HUES64 (cell line): ENCODE results near the gene MCL1.

Source experiments
- H3K27ac ChIP-seq: 2 replicates; pipeline ENCODE4 v1.7.0; 2013; ENCODE audit warnings: low read depth, low read length, inconsistent platforms
- H3K27me3 ChIP-seq: 2 replicates; pipeline ENCODE4 v1.6.1; 2013; ENCODE audit warnings: mild to moderate bottlenecking, low read length; ENCODE audit not compliant: insufficient read depth
- H3K36me3 ChIP-seq: 2 replicates; pipeline ENCODE4 v1.6.1; 2013; ENCODE audit warnings: mild to moderate bottlenecking, low read length; ENCODE audit not compliant: insufficient read depth
- H3K4me1 ChIP-seq: 2 replicates; pipeline ENCODE4 v1.6.1; 2013; ENCODE audit warnings: mild to moderate bottlenecking, low read length, moderate library complexity; ENCODE audit not compliant: insufficient read depth
- H3K4me3 ChIP-seq: 2 replicates; pipeline ENCODE4 v1.5.1; 2013; ENCODE audit warnings: mild to moderate bottlenecking, low read length, moderate library complexity
- H3K9ac ChIP-seq: 2 replicates; pipeline ENCODE4 v1.6.1; 2013; ENCODE audit warnings: mild to moderate bottlenecking, low read depth, low read length
- H3K9me3 ChIP-seq: 2 replicates; pipeline ENCODE4 v1.6.1; 2013; ENCODE audit warnings: low read depth, low read length; ENCODE audit not compliant: insufficient read depth
- WGBS: fragments of 150-250, 120-280 bp; methylation state at CpG from one replicate; pipeline ENCODE4 v1.1.7; 2013; ENCODE audit warnings: missing lambda C conversion rate; 5-methylcytosine and 5-hydroxymethylcytosine counted together

Gene MCL1

GRCh38 chr1:150560011-150560438 lies 19.4 kb downstream of the MCL1 start:
- WGBS = 48% methylated on average over 9 of the region's 9 CpGs
- Histone ChIP-seq H3K9ac (no peak overlapping the region), H3K4me1 (peaks cover 35% of the 10 kb centered on the region), H3K27me3 (no peaks in the 10 kb centered on the region), H3K27ac (no peak overlapping the region), H3K4me3 (no peak overlapping the region), H3K36me3 (no peaks in the 10 kb centered on the region; the same call in 1 of the 2 replicates), H3K9me3 (no peaks in the 10 kb centered on the region)

GRCh38 chr1:150559656-150560010 lies 19.8 kb downstream of the MCL1 start:
- Histone ChIP-seq H3K4me1 (peaks cover 35% of the 10 kb centered on the region), H3K27me3 (no peaks in the 10 kb centered on the region), H3K9ac (no peak overlapping the region), H3K27ac (no peak overlapping the region), H3K36me3 (no peaks in the 10 kb centered on the region; the same call in 1 of the 2 replicates), H3K9me3 (no peaks in the 10 kb centered on the region), H3K4me3 (no peak overlapping the region)
- 83% methylated on average over 9 of the region's 10 CpGs for WGBS

GRCh38 chr1:150558761-150559655 lies 20.4 kb downstream of the MCL1 start:
- Histone ChIP-seq H3K9ac (no peak overlapping the region), H3K4me1 (peaks cover 33% of the 10 kb centered on the region), H3K27ac (no peak overlapping the region), H3K9me3 (no peaks in the 10 kb centered on the region), H3K4me3 (no peak overlapping the region), H3K36me3 (no peaks in the 10 kb centered on the region; the same call in 1 of the 2 replicates), H3K27me3 (no peaks in the 10 kb centered on the region)
- WGBS = 94% methylated on average over 26 of the region's 28 CpGs

- no peak overlapping the region for H3K27ac ChIP-seq
- H3K9ac ChIP-seq = no peak overlapping the region
- peaks cover 26% of the 10 kb centered on the region for H3K4me1 ChIP-seq
- WGBS = 81% methylated on average over 15 of the region's 15 CpGs
- H3K27me3 ChIP-seq = no peaks in the 10 kb centered on the region
- no peak overlapping the region for H3K4me3 ChIP-seq
- H3K36me3 ChIP-seq = no peaks in the 10 kb centered on the region; the same call in 1 of the 2 replicates
- no peaks in the 10 kb centered on the region for H3K9me3 ChIP-seq
These were observed 21.1 kb downstream of the MCL1 start for GRCh38 chr1:150558303-150558704.

GRCh38 chr1:150557813-150558212 lies 21.6 kb downstream of the MCL1 start:
- no peak overlapping the region for H3K9ac ChIP-seq
- WGBS = 88% methylated on average over 15 of the region's 15 CpGs
- peaks cover 21% of the 10 kb centered on the region for H3K4me1 ChIP-seq
- no peaks in the 10 kb centered on the region for H3K27me3 ChIP-seq
- no peak overlapping the region for H3K27ac ChIP-seq
- H3K36me3 ChIP-seq = no peaks in the 10 kb centered on the region; the same call in 1 of the 2 replicates
- H3K9me3 ChIP-seq = no peaks in the 10 kb centered on the region
- no peak overlapping the region for H3K4me3 ChIP-seq

- Histone ChIP-seq H3K4me3 (no peak overlapping the region), H3K4me1 (peaks cover 21% of the 10 kb centered on the region), H3K27me3 (no peaks in the 10 kb centered on the region), H3K9ac (no peak overlapping the region), H3K27ac (no peak overlapping the region), H3K9me3 (no peaks in the 10 kb centered on the region), H3K36me3 (no peaks in the 10 kb centered on the region; the same call in 1 of the 2 replicates)
- WGBS = 94% methylated on average over 26 of the region's 26 CpGs
These were observed 22.3 kb downstream of the MCL1 start for GRCh38 chr1:150557065-150557600.

GRCh38 chr1:150555971-150556865 lies 23.2 kb downstream of the MCL1 start:
- H3K36me3 ChIP-seq = no peaks in the 10 kb centered on the region; the same call in 1 of the 2 replicates
- no peaks in the 10 kb centered on the region for H3K9me3 ChIP-seq
- H3K9ac ChIP-seq = no peak overlapping the region
- H3K4me1 ChIP-seq = peaks cover 21% of the 10 kb centered on the region
- H3K27ac ChIP-seq = no peak overlapping the region
- no peaks in the 10 kb centered on the region; the same call in 1 of the 2 replicates for H3K27me3 ChIP-seq
- 84% methylated on average over 26 of the region's 26 CpGs for WGBS
- no peak overlapping the region for H3K4me3 ChIP-seq

GRCh38 chr1:150555198-150555970 lies 24.0 kb downstream of the MCL1 start:
- H3K4me3 ChIP-seq = no peak overlapping the region
- peaks cover under 1% of the 10 kb centered on the region; the same call in 1 of the 2 replicates for H3K27me3 ChIP-seq
- H3K27ac ChIP-seq = no peak overlapping the region
- no peaks in the 10 kb centered on the region for H3K9me3 ChIP-seq
- WGBS = 95% methylated on average over 19 of the region's 19 CpGs
- H3K9ac ChIP-seq = no peak overlapping the region
- H3K36me3 ChIP-seq = no peaks in the 10 kb centered on the region; the same call in 1 of the 2 replicates
- peaks cover 24% of the 10 kb centered on the region for H3K4me1 ChIP-seq

GRCh38 chr1:150554086-150554452 lies 25.3 kb downstream of the MCL1 start:
- Histone ChIP-seq H3K4me1 (peaks cover 25% of the 10 kb centered on the region), H3K9ac (no peak overlapping the region), H3K27me3 (peaks cover 10% of the 10 kb centered on the region), H3K36me3 (no peaks in the 10 kb centered on the region; the same call in 1 of the 2 replicates), H3K4me3 (no peak overlapping the region), H3K27ac (no peak overlapping the region), H3K9me3 (no peaks in the 10 kb centered on the region)
- 92% methylated on average over 8 of the region's 8 CpGs for WGBS

GRCh38 chr1:150553392-150554085 lies 25.9 kb downstream of the MCL1 start:
- no peaks in the 10 kb centered on the region for H3K9me3 ChIP-seq
- H3K4me1 ChIP-seq = peaks cover 25% of the 10 kb centered on the region
- H3K36me3 ChIP-seq = no peaks in the 10 kb centered on the region; the same call in 1 of the 2 replicates
- H3K27ac ChIP-seq = no peak overlapping the region
- WGBS = 93% methylated on average over 23 of the region's 23 CpGs
- H3K9ac ChIP-seq = no peak overlapping the region
- H3K4me3 ChIP-seq = no peak overlapping the region
- peaks cover 16% of the 10 kb centered on the region for H3K27me3 ChIP-seq
